IMR-90 (cell line): Measurements from ENCODE around the gene TRPM7. TPM values are rescaled to one million over a fixed set of nuclear protein-coding genes. Genes with fewer than 3 reads are reported as not detected.
A peak's percentile ranks its signal among the peaks of the same experiment; 100 is the strongest.

Source experiments
- ATAC-seq: fragments of 200-7000 bp; cut with Tn5 transposase; 2 replicates; pipeline ENCODE4 v1.9.1; 2020; ENCODE audit warnings: low read depth, mild to moderate bottlenecking, moderate library complexity
- BruUV-seq: library from RNA; stranded (reverse); fragments of 400-500 nt; replicated peaks from 2 replicates; lab custom pipeline; 2021; lab: Mats Ljungman, UMichigan
- CTCF ChIA-PET: fragments of 300-600 bp; formaldehyde crosslinking; extraction: SDS; loops from one replicate; lab custom pipeline; 2021; ENCODE audit warnings: antibody characterized with exemption; lab: Yijun Ruan, JAX
- POLR2A ChIA-PET: fragments of 300-600 bp; sonication (Branson Sonifier 250); formaldehyde crosslinking; loops from one replicate; lab custom pipeline; 2022; ENCODE audit warnings: antibody characterized with exemption; ENCODE audit not compliant: unreplicated experiment; lab: Charles Lee
- DNase-seq: peaks from one replicate; pipeline ENCODE4 v3.0.0; 2013
- H2AFZ ChIP-seq: replicated peaks from 2 replicates; pipeline ENCODE3; 2013; ENCODE audit warnings: low read length, mild to moderate bottlenecking; ENCODE audit not compliant: poor library complexity
- H2AK5ac ChIP-seq: 2 replicates; pipeline ENCODE4 v1.6.1; 2013; ENCODE audit warnings: low read depth, low read length, inconsistent platforms
- H2AK9ac ChIP-seq: replicated peaks from 2 replicates; pipeline ENCODE3; 2013; ENCODE audit warnings: mild to moderate bottlenecking, low read depth, low read length, moderate library complexity; ENCODE audit not compliant: poor library complexity
- H2BK120ac ChIP-seq: 2 replicates; pipeline ENCODE4 v1.6.1; 2013; ENCODE audit warnings: low read depth, low read length, inconsistent platforms
- H2BK15ac ChIP-seq: 3 replicates; pipeline ENCODE4 v1.6.1; 2013; ENCODE audit warnings: low read depth, low read length, inconsistent platforms
- H2BK20ac ChIP-seq: 2 replicates; pipeline ENCODE4 v1.6.1; 2013; ENCODE audit warnings: low read depth, mild to moderate bottlenecking, inconsistent platforms, low read length, moderate library complexity
- H2BK5ac ChIP-seq: 2 replicates; pipeline ENCODE4 v1.6.1; 2013; ENCODE audit warnings: mild to moderate bottlenecking, low read depth, low read length, inconsistent platforms; ENCODE audit not compliant: poor library complexity, severe bottlenecking
- H3K14ac ChIP-seq: replicated peaks from 2 replicates; pipeline ENCODE4 v1.6.1; 2013; ENCODE audit warnings: low read depth, low read length, inconsistent platforms
- H3K18ac ChIP-seq: 2 replicates; pipeline ENCODE4 v1.6.1; 2013; ENCODE audit warnings: low read depth, low read length, control low read depth
- H3K23ac ChIP-seq: 2 replicates; pipeline ENCODE4 v1.6.1; 2013; ENCODE audit warnings: low read depth, low read length, inconsistent platforms
- H3K27ac ChIP-seq: 2 replicates; pipeline ENCODE4 v1.5.1; 2013; ENCODE audit warnings: mild to moderate bottlenecking, control low read depth, low read length; ENCODE audit not compliant: insufficient read depth
- H3K27me3 ChIP-seq: 2 replicates; pipeline ENCODE4 v1.6.1; 2013; ENCODE audit warnings: low read length; ENCODE audit not compliant: control insufficient read depth, insufficient read depth
- H3K36me3 ChIP-seq: 2 replicates; pipeline ENCODE4 v1.6.1; 2013; ENCODE audit warnings: low read length, mixed read lengths; ENCODE audit not compliant: control insufficient read depth, insufficient read depth
- H3K4ac ChIP-seq: 2 replicates; pipeline ENCODE4 v1.6.1; 2013; ENCODE audit warnings: low read depth, low read length, inconsistent platforms
- H3K4me1 ChIP-seq: 2 replicates; pipeline ENCODE4 v1.6.1; 2013; ENCODE audit warnings: low read length, mixed read lengths; ENCODE audit not compliant: control insufficient read depth, insufficient read depth
- H3K4me2 ChIP-seq: 2 replicates; pipeline ENCODE4 v1.6.1; 2013; ENCODE audit warnings: low read depth, mild to moderate bottlenecking, control low read depth, low read length, moderate library complexity
- H3K4me3 ChIP-seq: 2 replicates; pipeline ENCODE4 v1.5.1; 2013; ENCODE audit warnings: low read depth, mild to moderate bottlenecking, control low read depth, low read length, moderate library complexity; ENCODE audit not compliant: insufficient read depth
- H3K56ac ChIP-seq: 2 replicates; pipeline ENCODE4 v1.6.1; 2013; ENCODE audit warnings: low read length, inconsistent platforms; ENCODE audit not compliant: insufficient read depth; ENCODE audit errors: extremely low read depth
- H3K79me1 ChIP-seq, 2 experiments: 2 replicates each; pipeline ENCODE4 v1.6.1; 2013; ENCODE audit warnings: low read length in 2 of 2, inconsistent platforms in 1 of 2, low read depth in 1 of 2
- H3K9ac ChIP-seq: 2 replicates; pipeline ENCODE4 v1.6.1; 2013; ENCODE audit warnings: low read depth, low read length, control low read depth
- H3K9me1 ChIP-seq: 2 replicates; pipeline ENCODE4 v1.6.1; 2013; ENCODE audit warnings: low read length, inconsistent platforms; ENCODE audit not compliant: insufficient read depth
- H3K9me3 ChIP-seq: 2 replicates; pipeline ENCODE4 v1.6.1; 2013; ENCODE audit warnings: low read length; ENCODE audit not compliant: control insufficient read depth, insufficient read depth
- H4K20me1 ChIP-seq: 2 replicates; pipeline ENCODE4 v1.6.1; 2013; ENCODE audit warnings: low read length, inconsistent platforms; ENCODE audit not compliant: insufficient read depth
- H4K5ac ChIP-seq: 2 replicates; pipeline ENCODE4 v1.6.1; 2013; ENCODE audit warnings: mild to moderate bottlenecking, low read depth, low read length, control low read depth
- H4K8ac ChIP-seq, 2 experiments: 2 replicates each; pipeline ENCODE4 v1.6.1; 2013; ENCODE audit warnings: low read depth in 2 of 2, low read length in 2 of 2, control low read depth in 1 of 2, inconsistent platforms in 1 of 2
- H4K91ac ChIP-seq: 2 replicates; pipeline ENCODE4 v1.6.1; 2013; ENCODE audit warnings: low read depth, low read length, inconsistent platforms; ENCODE audit not compliant: insufficient read depth
- CEBPB ChIP-seq: IDR thresholded peaks from 2 replicates; pipeline ENCODE4 v1.6.1; 2012; ENCODE audit warnings: low read depth, low read length, improper control_type of control experiment
- CTCF ChIP-seq: conservative IDR thresholded peaks from 2 replicates; pipeline ENCODE4 v1.5.1; 2012; ENCODE audit warnings: mild to moderate bottlenecking, low read depth, low read length, improper control_type of control experiment
- MAFK ChIP-seq: IDR thresholded peaks from 2 replicates; pipeline ENCODE4 v1.6.1; 2012; ENCODE audit warnings: low read depth, low read length, improper control_type of control experiment
- RAD21 ChIP-seq: IDR thresholded peaks from 2 replicates; pipeline ENCODE4 v1.6.1; 2012; ENCODE audit warnings: low read length, improper control_type of control experiment
- SMC3 ChIP-seq: fragments of 150-350 bp; IDR thresholded peaks from 2 replicates; pipeline ENCODE4 v1.6.1; 2016; ENCODE audit warnings: low read depth, mild to moderate bottlenecking, antibody characterized with exemption, low read length, moderate library complexity
- dilution Hi-C: fragments of 300-500 bp; cut with HindIII; formaldehyde crosslinking; loops from one replicate; pipeline ENCODE4 v1.14.3; 2018; ENCODE audit warnings: low sequenced_read_pairs; ENCODE audit not compliant: unreplicated experiment
- in situ Hi-C: fragments of 300-500 bp; cut with MboI; formaldehyde crosslinking; loops from 3 replicates; pipeline ENCODE4 v1.14.3; 2019; ENCODE audit warnings: low sequenced_read_pairs, inconsistent platforms, mixed read lengths
- intact Hi-C: fragments of 100-400 bp; cut with micrococcal nuclease; formaldehyde crosslinking; loops from 2 replicates; pipeline ENCODE4 v1.10.0; 2022
- polyA plus RNA-seq, 3 experiments: library from polyadenylated mRNA; depleted of rRNA; stranded (reverse); fragments of >200 nt; gene quantifications; 2 replicates each; pipeline ENCODE4 v1.2.3, GENCODE V29; 2012; ENCODE audit warnings: low replicate concordance in 1 of 3
- total RNA-seq: library from RNA; depleted of rRNA; stranded (reverse); fragments of >200 nt; gene quantifications from 2 replicates; pipeline ENCODE4 v1.2.3, GENCODE V29; 2012

The TRPM7 gene
- total and polyA plus RNA-seq, 2 of the 4 experiments (the other 2 are of a cell fraction) = 10.6 to 27.8 TPM

DNA sequence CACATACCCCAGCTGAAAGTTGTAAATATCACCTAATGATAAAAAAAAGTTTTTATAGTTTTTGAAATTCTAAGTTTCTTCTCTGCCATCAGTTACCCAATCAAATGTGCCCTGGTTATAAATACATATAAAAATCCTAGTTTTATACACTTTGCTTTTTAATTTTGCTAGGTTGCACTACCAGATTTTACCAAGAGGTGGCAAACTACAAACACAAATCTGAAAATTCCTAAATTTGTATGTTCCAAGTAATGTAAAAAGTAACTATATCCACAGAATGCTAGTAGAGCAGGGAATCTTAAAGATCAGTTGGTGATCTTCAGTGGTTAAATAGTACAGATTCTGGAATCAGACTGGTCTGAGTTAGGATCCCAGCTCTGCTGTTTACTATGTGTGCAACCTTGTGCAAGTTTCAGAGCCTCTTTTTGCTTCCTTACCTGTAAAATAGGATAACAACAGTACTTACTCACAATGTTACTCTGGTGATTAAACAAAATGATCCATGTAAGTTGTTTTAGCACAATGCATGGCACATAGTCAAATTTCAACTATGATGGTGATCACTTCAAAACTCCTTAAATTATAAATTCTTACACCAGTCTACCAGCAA, 11.0 kb downstream of the TRPM7 start:
- H4K20me1 ChIP-seq = peaks cover 38% of the 10 kb centered on the region
- CTCF ChIA-PET = interaction anchor here (0.6 to 1.3 kb wide), 4 partner anchors 17 to 212 kb away, joined by 3 to 10 read pairs (median 3); no protein-coding TSS in a partner anchor

More for the DNA sequence above, 11.0 kb downstream of the TRPM7 start:
- ATAC-seq = peak; percentile 53; the same call in 1 of the 2 replicates
- Histone ChIP-seq H3K9me1 (peaks cover 4% of the 10 kb centered on the region; the same call in 1 of the 2 replicates), H3K27ac (no peak overlapping the region), H2AFZ (no peak overlapping the region), H3K79me1 (peaks cover 20 to 63% of the 10 kb centered on the region in 2 experiments), H3K4ac (no peak overlapping the region), H2BK20ac (no peak overlapping the region; the same call in 1 of the 2 replicates), H2AK9ac (no peak overlapping the region), H3K56ac (no peak overlapping the region), H2BK120ac (no peak overlapping the region), H3K9ac (no peak overlapping the region; the same call in 1 of the 2 replicates), H3K27me3 (no peaks in the 10 kb centered on the region), H3K4me1 (peaks cover 8% of the 10 kb centered on the region), H2BK5ac (peak overlapping the region; percentile 40), H4K8ac (no peak overlapping the region), H3K4me2 (no peak overlapping the region), H3K14ac (no peak overlapping the region), H2AK5ac (peak overlapping the region; percentile 35; the same call in 1 of the 2 replicates), H4K5ac (no peak overlapping the region), H3K9me3 (no peaks in the 10 kb centered on the region), H3K18ac (no peak overlapping the region), H4K91ac (no peak overlapping the region), H3K36me3 (peaks cover 1% of the 10 kb centered on the region; the same call in 1 of the 2 replicates), H3K4me3 (no peak overlapping the region), H3K23ac (no peak overlapping the region), H2BK15ac (peak overlapping the region; percentile 40; the same call in 1 of the 3 replicates)
- BruUV-seq = no TSS peak
- in situ Hi-C loops (loop anchor here (5.0 kb wide), 1 partner anchor 232 kb away; the partner anchor contains the start of gene AP4E1), dilution Hi-C loops (no loop called here), intact Hi-C loops (loop anchor here (1.0 to 10.0 kb wide), 3 partner anchors 202 to 519 kb away; partner anchors contain the start of gene AP4E1)
- peak; percentile 59 for DNase-seq
- POLR2A ChIA-PET = interaction anchor here (0.6 kb wide), 1 partner anchor 209 kb away, joined by 3 read pairs; no protein-coding TSS in a partner anchor
- TF ChIP-seq SMC3 (peak; percentile 82), MAFK (0 out of 2 replicates have a peak, but pooled peaks have one; percentile 8), CTCF (peak; percentile 76), CEBPB (no peak), RAD21 (peak; percentile 71)
